H1 (cell line): ENCODE measurements around the gene FASTKD3. TPM values are rescaled to one million over a fixed set of nuclear protein-coding genes. Genes with fewer than 3 reads are reported as not detected.

Experiments used
- CTCF ChIA-PET: fragments of 300-600 bp; sonication (Branson Sonifier 250); formaldehyde crosslinking; loops from one replicate; lab custom pipeline; 2021; ENCODE audit not compliant: partially characterized antibody; lab: Charles Lee
- POLR2A ChIA-PET: fragments of 300-600 bp; sonication (Branson Sonifier 250); formaldehyde crosslinking; loops from one replicate; lab custom pipeline; 2021; ENCODE audit warnings: inconsistent platforms; ENCODE audit not compliant: partially characterized antibody; lab: Charles Lee
- DNase-seq, 2 experiments: peaks; one replicate each; pipeline versions ENCODE4 v3.0.0 to v3.0.0-alpha.2; 2010 to 2022; ENCODE audit warnings: low spot score in 2 of 2, low read depth in 1 of 2, mixed read lengths in 1 of 2
- FAIRE-seq: peaks from 2 replicates; lab custom pipeline; 2011; peaks lifted over from hg19 to GRCh38; lab: Jason Lieb, UNC
- H2AFZ ChIP-seq: 2 replicates; pipeline ENCODE4 v1.8.1; 2012; ENCODE audit warnings: low read length, inconsistent platforms
- H2AK5ac ChIP-seq: 2 replicates; pipeline ENCODE4 v1.6.1; 2013; ENCODE audit warnings: low read depth, low read length
- H2BK120ac ChIP-seq: replicated peaks from 2 replicates; pipeline ENCODE3; 2013; ENCODE audit warnings: low read depth, low read length, inconsistent platforms
- H2BK12ac ChIP-seq: 2 replicates; pipeline ENCODE4 v1.6.1; 2013; ENCODE audit warnings: low read depth, low read length
- H2BK15ac ChIP-seq: 2 replicates; pipeline ENCODE4 v1.6.1; 2013; ENCODE audit warnings: low read length
- H2BK20ac ChIP-seq: 2 replicates; pipeline ENCODE4 v1.6.1; 2013; ENCODE audit warnings: low read length
- H2BK5ac ChIP-seq: 2 replicates; pipeline ENCODE4 v1.6.1; 2013; ENCODE audit warnings: low read depth, low read length
- H3K14ac ChIP-seq: 2 replicates; pipeline ENCODE4 v1.6.1; 2013; ENCODE audit warnings: inconsistent platforms; ENCODE audit not compliant: insufficient read length
- H3K18ac ChIP-seq: 2 replicates; pipeline ENCODE4 v1.6.1; 2013; ENCODE audit warnings: low read length; ENCODE audit errors: extremely low read depth
- H3K23ac ChIP-seq: 2 replicates; pipeline ENCODE4 v1.6.1; 2013; ENCODE audit warnings: inconsistent platforms; ENCODE audit not compliant: insufficient read length
- H3K23me2 ChIP-seq: 2 replicates; pipeline ENCODE4 v1.6.1; 2013; ENCODE audit warnings: low read depth, low read length
- H3K27ac ChIP-seq: 2 replicates; pipeline ENCODE4 v1.6.1; 2011; ENCODE audit warnings: low read depth, low read length, inconsistent platforms
- H3K27me3 ChIP-seq, 4 experiments: replicated peaks in 1 of 4; 1 replicate in 1 of 4; 2 replicates in 3 of 4; pipeline versions ENCODE4 v1.6.1 to v1.8.1; 2011 to 2013; ENCODE audit warnings: low read length in 3 of 4, mild to moderate bottlenecking in 3 of 4, inconsistent platforms in 2 of 4, mixed read lengths in 2 of 4, moderate library complexity in 1 of 4; ENCODE audit not compliant: control insufficient read depth in 3 of 4, insufficient read depth in 3 of 4; ENCODE audit errors: extremely low read depth in 1 of 4
- H3K36me3 ChIP-seq, 4 experiments: 2 replicates each; pipeline versions ENCODE4 v1.6.1 to v1.8.1; 2011 to 2013; ENCODE audit warnings: mild to moderate bottlenecking in 4 of 4, low read length in 3 of 4, moderate library complexity in 2 of 4, control low read depth in 1 of 4, inconsistent platforms in 1 of 4; ENCODE audit not compliant: insufficient read depth in 4 of 4, control insufficient read depth in 2 of 4
- H3K4ac ChIP-seq: replicated peaks from 2 replicates; pipeline ENCODE3; 2013; ENCODE audit warnings: low read length, low read depth, mixed read lengths, inconsistent platforms; ENCODE audit not compliant: insufficient read length
- H3K4me1 ChIP-seq, 4 experiments: replicated peaks in 1 of 4; 1 replicate in 1 of 4; 2 replicates in 3 of 4; pipeline versions ENCODE4 v1.6.1 to v1.8.1; 2011 to 2013; ENCODE audit warnings: low read length in 3 of 4, inconsistent platforms in 2 of 4, mixed read lengths in 1 of 4; ENCODE audit not compliant: insufficient read depth in 4 of 4, control insufficient read depth in 3 of 4
- H3K4me2 ChIP-seq, 2 experiments: 2 replicates each; pipeline versions ENCODE4 v1.6.1 to v1.8.1; 2011 to 2013; ENCODE audit warnings: low read depth in 2 of 2, low read length in 2 of 2, control low read depth in 1 of 2, inconsistent platforms in 1 of 2, mild to moderate bottlenecking in 1 of 2; ENCODE audit not compliant: insufficient read depth in 1 of 2
- H3K4me3 ChIP-seq, 4 experiments: fragments of 200-600, 300-600 bp in 1 of 4; sonication (generic), shearing (Covaris generic), sonication (Bioruptor Twin) in 1 of 4; 2 replicates each; pipeline versions ENCODE4 v1.5.1 to v1.8.1; 2011 to 2016; ENCODE audit warnings: low read length in 4 of 4, low read depth in 3 of 4, control low read depth in 2 of 4, inconsistent platforms in 2 of 4, mild to moderate bottlenecking in 2 of 4, mixed read lengths in 1 of 4, moderate library complexity in 1 of 4; ENCODE audit not compliant: insufficient read depth in 2 of 4; ENCODE audit errors: extremely low read depth in 1 of 4
- H3K56ac ChIP-seq: replicated peaks from 2 replicates; pipeline ENCODE3; 2013; ENCODE audit warnings: low read depth, mild to moderate bottlenecking, mixed read lengths, low read length, inconsistent platforms; ENCODE audit not compliant: insufficient read length
- H3K79me1 ChIP-seq: 2 replicates; pipeline ENCODE4 v1.6.1; 2013; ENCODE audit warnings: low read depth, low read length, control low read depth
- H3K79me2 ChIP-seq, 2 experiments: 2 replicates each; pipeline versions ENCODE4 v1.6.1 to v1.8.1; 2012 to 2013; ENCODE audit warnings: low read length in 2 of 2, mild to moderate bottlenecking in 2 of 2, inconsistent platforms in 1 of 2; ENCODE audit not compliant: insufficient read depth in 2 of 2, control insufficient read depth in 1 of 2
- H3K9ac ChIP-seq, 4 experiments: replicated peaks in 1 of 4; 1 replicate in 1 of 4; 2 replicates in 3 of 4; pipeline versions ENCODE4 v1.6.1 to v1.8.1; 2011 to 2013; ENCODE audit warnings: low read depth in 3 of 4, low read length in 3 of 4, control low read depth in 2 of 4, mild to moderate bottlenecking in 2 of 4, moderate library complexity in 2 of 4, inconsistent platforms in 1 of 4; ENCODE audit errors: extremely low read depth in 1 of 4
- H3K9me3 ChIP-seq, 2 experiments: 2 replicates each; pipeline versions ENCODE4 v1.6.1 to v1.8.1; 2012 to 2013; ENCODE audit warnings: mild to moderate bottlenecking in 2 of 2, moderate library complexity in 2 of 2, control low read depth in 1 of 2, inconsistent platforms in 1 of 2, low read depth in 1 of 2, low read length in 1 of 2, mixed read lengths in 1 of 2; ENCODE audit not compliant: insufficient read depth in 2 of 2
- H4K20me1 ChIP-seq, 2 experiments: replicated peaks in 1 of 2; 2 replicates each; pipeline versions ENCODE3 to v1.8.1; 2011 to 2013; ENCODE audit warnings: inconsistent platforms in 2 of 2, low read length in 2 of 2, mild to moderate bottlenecking in 1 of 2; ENCODE audit not compliant: insufficient read depth in 2 of 2, control insufficient read depth in 1 of 2
- H4K5ac ChIP-seq: 2 replicates; pipeline ENCODE4 v1.6.1; 2013; ENCODE audit warnings: low read length, low read depth, mixed read lengths, inconsistent platforms; ENCODE audit not compliant: insufficient read length
- H4K8ac ChIP-seq: 2 replicates; pipeline ENCODE4 v1.8.0; 2013; ENCODE audit warnings: mild to moderate bottlenecking, moderate library complexity, low read length, inconsistent platforms; ENCODE audit not compliant: insufficient read depth; ENCODE audit errors: extremely low read depth
- H4K91ac ChIP-seq: replicated peaks from 2 replicates; pipeline ENCODE3; 2013; ENCODE audit warnings: low read length, mixed read lengths, inconsistent platforms; ENCODE audit not compliant: insufficient read length
- CEBPB ChIP-seq: IDR thresholded peaks from 2 replicates; pipeline ENCODE4 v1.6.1; 2012; ENCODE audit warnings: low read depth, low read length
- CHD2 ChIP-seq: IDR thresholded peaks from 2 replicates; pipeline ENCODE4 v1.6.1; 2012; ENCODE audit warnings: low read length, improper control_type of control experiment
- EGR1 ChIP-seq: IDR thresholded peaks from 2 replicates; pipeline ENCODE4 v1.6.1; 2011; ENCODE audit warnings: low read depth, low read length, borderline replicate concordance
- EP300 ChIP-seq, 2 experiments: IDR thresholded peaks; 1 replicate in 1 of 2; 2 replicates in 1 of 2; pipeline ENCODE4 v1.6.1; 2011 to 2012; ENCODE audit warnings: low read depth in 2 of 2, low read length in 2 of 2, mild to moderate bottlenecking in 2 of 2, borderline replicate concordance in 1 of 2, inconsistent platforms in 1 of 2, moderate library complexity in 1 of 2
- EZH2 ChIP-seq: fragments of 200-600 bp; sonication (generic); IDR thresholded peaks from 2 replicates; pipeline ENCODE4 v1.7.1; 2012; ENCODE audit warnings: low read depth, mild to moderate bottlenecking, moderate library complexity, low read length, inconsistent platforms; ENCODE audit not compliant: severe bottlenecking
- HDAC6 ChIP-seq: IDR thresholded peaks from one replicate; pipeline ENCODE4 v1.7.1; 2012; ENCODE audit warnings: low read depth, mild to moderate bottlenecking, inconsistent platforms, low read length, moderate library complexity
- JUND ChIP-seq: IDR thresholded peaks from 2 replicates; pipeline ENCODE4 v1.6.1; 2011; ENCODE audit warnings: mild to moderate bottlenecking, improper control_type of control experiment, low read length
- KDM4A ChIP-seq: IDR thresholded peaks from one replicate; pipeline ENCODE4 v1.7.1; 2012; ENCODE audit warnings: low read depth, mild to moderate bottlenecking, moderate library complexity, low read length, inconsistent platforms; ENCODE audit not compliant: severe bottlenecking
- NRF1 ChIP-seq: IDR thresholded peaks from 2 replicates; pipeline ENCODE4 v1.6.1; 2011; ENCODE audit warnings: mild to moderate bottlenecking, low read depth, low read length, improper control_type of control experiment
- PHF8 ChIP-seq: fragments of 200-600 bp; sonication (generic); conservative IDR thresholded peaks from 2 replicates; pipeline ENCODE4 v1.7.1; 2012; ENCODE audit warnings: low read depth, mild to moderate bottlenecking, inconsistent platforms, low read length, moderate library complexity
- RFX5 ChIP-seq: IDR thresholded peaks from 2 replicates; pipeline ENCODE4 v1.6.1; 2011; ENCODE audit warnings: low read depth, low read length, improper control_type of control experiment, borderline replicate concordance
- RNF2 ChIP-seq: fragments of 200-900, 300-1000 bp; sonication (generic); IDR thresholded peaks from 2 replicates; pipeline ENCODE4 v1.7.1; 2016; ENCODE audit warnings: borderline replicate concordance, low read depth, mild to moderate bottlenecking, antibody characterized with exemption, low read length; ENCODE audit not compliant: poor library complexity, severe bottlenecking; ENCODE audit errors: missing control alignments
- SUZ12 ChIP-seq: fragments of 200-600 bp; sonication (generic); IDR thresholded peaks from 2 replicates; pipeline ENCODE4 v1.6.1; 2012; ENCODE audit warnings: mild to moderate bottlenecking, inconsistent platforms, low read length, moderate library complexity, mixed read lengths
- TAF1 ChIP-seq: IDR thresholded peaks from 2 replicates; pipeline ENCODE4 v1.6.1; 2011; ENCODE audit warnings: mild to moderate bottlenecking, low read depth, low read length
- WGBS, 2 experiments: shearing (Covaris generic) in 1 of 2; methylation state at CpG; one replicate each; pipeline versions ENCODE4 v1.1.6 to v1.1.7; 2013 to 2015; ENCODE audit warnings: low lambda C conversion rate in 2 of 2, mixed read lengths in 2 of 2, inconsistent platforms in 1 of 2, low coverage in 1 of 2, missing lambda C conversion rate in 1 of 2; ENCODE audit not compliant: insufficient replicate concordance in 2 of 2, insufficient coverage in 1 of 2, insufficient read length in 1 of 2; ENCODE audit errors: extremely low coverage in 1 of 2, missing lambda C conversion rate in 1 of 2; 5-methylcytosine and 5-hydroxymethylcytosine counted together
- polyA plus RNA-seq, 7 experiments: library from polyadenylated mRNA; depleted of rRNA in 3 of 7; stranded (reverse) in 5 of 7; unstranded in 2 of 7; fragments of >200 nt in 5 of 7; fragments of 200-250 nt in 2 of 7; gene quantifications; 1 replicate in 5 of 7; 2 replicates in 1 of 7; 4 replicates in 1 of 7; pipeline versions ENCODE4 v1.2.1 to v1.2.3, GENCODE V29; 2011 to 2013; ENCODE audit warnings: missing spikeins in 2 of 7, mixed read lengths in 2 of 7
- total RNA-seq: library from RNA; stranded (reverse); fragmentation: NEBNext Ultra II Directional; extraction: Animal tissue kit (Norgen Biotek cat#: 25700); gene quantifications from 2 replicates; pipeline ENCODE4 v1.2.1, GENCODE V29; 2021

FASTKD3 gene
- total and polyA plus RNA-seq, 2 of the 8 experiments (the other 6 are each of a cell fraction or from before 2014, with no cell fraction given), result 5.6 to 7.6 TPM

GRCh38 chr5:7855611-7856010 is 13.2 kb downstream of the FASTKD3 start:
- Histone ChIP-seq H3K27ac (no peak overlapping the region), H3K14ac (no peak overlapping the region), H3K79me1 (no peaks in the 10 kb centered on the region), H2BK20ac (no peak overlapping the region), H3K9ac (no peak overlapping the region), H3K36me3 (peaks cover 2 to 15% (median 6%) of the 10 kb centered on the region in 4 experiments; a peak in 7 of 8 replicates), H2BK5ac (no peak overlapping the region), H4K8ac (no peak overlapping the region), H2BK12ac (no peak overlapping the region), H4K20me1 (no peaks in the 10 kb centered on the region), H4K5ac (no peak overlapping the region), H3K9me3 (no peaks in the 10 kb centered on the region), H2AK5ac (no peak overlapping the region), H2BK15ac (no peak overlapping the region), H3K4me3 (no peak overlapping the region), H3K23ac (no peak overlapping the region), H3K27me3 (peaks cover 0 to 2% (median 1%) of the 10 kb centered on the region in 4 experiments; a peak in 2 of 7 replicates), H3K4me1 (0 out of 7 replicates have a peak, but pooled peaks cover 0 to 3% (median 0%) of the 10 kb centered on the region in 4 experiments), H3K4me2 (no peak overlapping the region), H2BK120ac (no peak overlapping the region), H3K23me2 (peaks cover 3% of the 10 kb centered on the region; the same call in 1 of the 2 replicates), H4K91ac (no peak overlapping the region), H3K56ac (no peak overlapping the region), H2AFZ (no peak overlapping the region), H3K79me2 (no peaks in the 10 kb centered on the region), H3K18ac (no peak overlapping the region), H3K4ac (no peak overlapping the region)
- FAIRE-seq (no peak), DNase-seq (no peak)
- 91% methylated on average over 3 of the region's 3 CpGs; no CpG with 5 or more reads in 1 of the 2 experiments for WGBS, 2 experiments
- POLR2A ChIA-PET, result interaction anchor here (2.3 kb wide), 1 partner anchor 13 kb away, joined by 5 read pairs; the partner anchor contains the start of genes FASTKD3 and MTRR
- CTCF ChIA-PET, result interaction anchor here (0.8 to 6.8 kb wide), 18 partner anchors 10 to 1035 kb away, joined by 3 to 35 read pairs (median 4); partner anchors contain the start of genes FASTKD3 and MTRR
- TF ChIP-seq TAF1 (no peak), EZH2 (no peak), SUZ12 (no peak), RNF2 (no peak), RFX5 (no peak), KDM4A (no peak), JUND (no peak), NRF1 (no peak), EGR1 (no peak), CEBPB (no peak), HDAC6 (no peak), CHD2 (no peak), PHF8 (no peak), EP300 (IDR thresholded peaks at IDR 0.05; ENCODE audit: borderline replicate concordance in 1 of 2, low read depth in 2 of 2, low read length in 2 of 2) (no peak)
